ENCODE results near the gene CBFA2T2.
"Not testable (repeated sequence)": the region's sequence is repeated elsewhere in the genome, so short reads cannot be mapped to it uniquely, and the experiment has no call there.

The CBFA2T2 gene

DNA sequence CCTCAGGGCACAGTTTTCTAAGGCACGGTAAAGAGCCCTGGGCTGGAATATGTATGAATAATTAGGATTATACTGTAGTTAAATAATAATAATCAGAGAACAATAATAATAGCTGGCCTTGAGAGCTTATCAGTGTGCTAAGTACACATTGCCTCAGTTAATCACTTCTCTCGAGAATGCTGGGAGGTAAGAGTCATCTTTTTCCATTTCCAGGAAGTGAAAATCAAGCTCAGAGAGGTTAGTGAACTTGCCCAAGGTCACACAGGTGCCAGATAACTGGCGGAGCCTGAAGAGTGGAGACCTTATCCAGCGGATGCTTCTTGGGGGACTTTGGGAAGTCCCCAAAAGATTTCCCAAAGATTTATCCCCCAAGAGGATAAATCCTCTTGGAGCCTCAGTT lies 19.4 kb upstream of the CBFA2T2 start:
- no peak for DNase-seq (ENCODE audit: low read depth in 1 of 2, low spot score in 1 of 2)

DNA sequence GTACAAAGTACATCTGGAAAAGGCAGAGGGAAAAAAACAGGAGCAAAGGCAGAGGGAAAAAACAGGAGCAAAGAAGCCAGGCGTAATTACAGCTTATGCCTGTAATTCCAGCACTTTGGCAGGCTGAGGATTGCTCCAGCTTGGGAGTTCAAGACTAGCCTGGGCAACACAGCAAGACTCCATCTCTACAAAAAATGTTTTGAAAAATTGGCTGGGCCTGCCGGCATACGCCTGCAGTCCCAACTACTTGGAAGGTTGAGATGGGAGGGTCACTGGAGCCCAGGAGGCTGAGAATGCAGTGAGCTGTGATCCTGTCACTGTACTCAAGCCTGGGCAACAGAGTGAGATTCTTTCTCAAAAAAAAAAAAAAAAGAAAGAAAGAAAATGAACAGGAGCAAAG lies 19.0 kb upstream of the CBFA2T2 start:
- no peak for DNase-seq (ENCODE audit: low read depth in 1 of 2, low spot score in 1 of 2)

GRCh38 chr20:33472868-33473435 lies 16.9 kb upstream of the CBFA2T2 start:
- DNase-seq (ENCODE audit: low read depth in 1 of 2, low spot score in 1 of 2): no peak

GRCh38 chr20:33474097-33474873 lies 15.6 kb upstream of the CBFA2T2 start:
- DNase-seq (ENCODE audit: low read depth in 1 of 2, low spot score in 1 of 2): no peak

DNA sequence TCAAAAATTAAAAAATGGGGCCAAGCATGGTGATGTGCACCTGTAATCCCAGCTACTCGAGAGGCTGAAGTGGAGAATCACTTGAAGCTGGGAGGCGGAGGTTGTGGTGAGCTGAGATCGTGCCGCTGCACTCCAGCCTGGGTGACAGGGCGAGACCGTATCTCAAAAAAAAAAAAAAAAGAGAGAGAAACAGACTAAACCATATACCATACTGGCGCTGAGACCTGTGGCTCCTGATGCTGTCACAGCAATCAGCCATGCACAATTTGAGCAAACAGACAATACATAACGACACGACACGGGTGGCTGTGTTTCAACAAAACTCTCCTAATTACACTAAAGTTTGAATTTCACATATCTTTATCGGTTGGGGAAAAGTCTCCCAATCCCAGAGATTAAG lies 14.9 kb upstream of the CBFA2T2 start:
- no peak for DNase-seq (ENCODE audit: low read depth in 1 of 2, low spot score in 1 of 2)

DNA sequence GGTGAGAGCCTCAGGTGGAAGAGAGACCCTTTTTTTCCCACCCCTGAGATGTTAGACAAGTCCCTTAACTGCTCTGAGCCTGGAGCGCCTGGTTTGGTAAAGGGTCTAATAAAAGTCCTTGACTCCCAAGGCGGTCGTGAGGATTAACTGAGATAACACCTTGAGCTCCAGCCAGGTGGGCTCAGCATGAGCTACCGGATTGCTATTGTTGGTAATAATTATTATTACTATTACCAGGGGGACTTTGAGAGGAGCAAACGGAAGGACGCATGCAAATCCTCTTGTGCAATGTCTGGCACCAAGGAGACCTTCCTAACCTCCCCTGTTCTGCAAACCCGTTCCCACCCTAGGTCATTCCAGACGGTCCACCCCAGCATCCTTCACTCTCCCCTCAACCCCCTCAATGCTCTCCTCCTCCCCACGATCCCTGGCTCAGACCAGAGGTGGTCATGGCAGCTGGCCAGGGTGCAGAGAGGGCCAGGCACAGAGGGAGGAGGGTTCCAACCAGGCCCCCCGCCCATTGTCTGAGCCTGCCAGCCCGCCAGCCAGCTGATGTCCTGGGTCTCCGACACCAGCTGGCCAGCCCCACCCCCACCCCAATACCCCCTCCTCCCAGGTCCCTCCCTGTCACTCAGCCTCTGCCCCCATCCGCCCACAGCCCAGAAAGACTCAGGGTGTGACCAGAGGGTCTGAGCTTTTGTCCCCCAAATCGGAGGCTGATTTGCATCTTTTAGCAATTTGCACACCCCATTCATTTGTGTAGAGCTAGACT lies 14.3 kb upstream of the CBFA2T2 start:
- no peak for DNase-seq (ENCODE audit: low read depth in 1 of 2, low spot score in 1 of 2)

DNA sequence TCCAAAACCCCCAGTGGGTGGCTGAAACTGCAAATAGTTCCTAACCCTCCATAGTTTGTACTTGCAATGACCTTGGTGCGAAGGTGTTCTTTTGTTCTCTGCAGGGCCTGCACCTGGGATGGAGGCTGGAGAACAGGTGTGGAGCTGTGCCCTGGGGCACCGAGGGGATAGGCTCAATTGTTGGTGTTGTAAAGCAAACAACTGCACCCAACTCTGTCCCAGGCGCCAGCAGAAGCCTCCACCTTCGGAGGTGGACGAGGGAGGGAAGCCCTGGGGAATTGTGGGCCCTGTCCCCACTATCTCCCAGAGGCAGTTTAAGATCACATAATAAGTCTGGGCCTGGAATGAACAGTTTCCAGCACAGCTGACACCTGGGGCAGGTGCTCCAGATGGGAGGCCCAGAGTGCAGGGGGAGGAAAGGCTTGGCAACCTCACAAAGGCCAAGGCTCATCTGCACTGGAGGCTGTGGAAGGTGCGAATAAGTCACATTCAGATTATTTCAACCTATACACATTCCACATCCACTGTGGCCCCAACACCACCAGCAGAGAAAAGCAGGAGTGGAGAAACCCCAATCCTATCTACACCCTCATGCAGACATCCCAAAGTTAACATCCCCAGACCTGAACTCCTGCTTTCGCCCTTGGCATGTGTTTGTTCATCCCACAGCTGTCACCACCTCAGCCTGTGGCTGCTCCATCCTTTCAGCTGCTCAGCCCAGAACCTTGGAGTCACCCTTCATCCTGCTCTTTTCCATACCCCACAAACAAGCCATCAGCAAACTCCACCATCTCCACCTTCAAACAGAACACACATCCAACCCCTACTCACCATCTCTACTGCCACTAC lies 12.3 kb upstream of the CBFA2T2 start:
- DNase-seq (ENCODE audit: low read depth in 1 of 2, low spot score in 1 of 2): no peak

DNA sequence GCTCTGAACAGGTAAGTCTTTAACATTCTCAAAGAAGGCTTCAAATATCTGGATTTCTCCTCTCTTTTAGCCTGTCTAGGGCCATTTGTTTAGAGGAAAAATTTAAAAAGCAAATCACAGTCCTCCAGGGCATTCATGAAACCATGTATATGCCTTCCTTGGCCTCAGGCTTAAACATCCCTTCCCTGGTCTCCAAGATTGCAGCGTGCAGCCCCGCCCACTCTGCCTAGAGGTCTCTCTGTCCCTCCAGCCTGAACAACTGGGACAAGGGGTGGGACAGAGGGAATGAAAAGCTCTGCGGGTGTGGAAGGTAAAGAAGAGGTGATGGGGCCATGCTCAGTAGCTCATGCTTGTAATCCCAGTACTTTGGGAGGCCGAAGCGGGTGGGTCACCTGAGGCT lies 9.8 kb upstream of the CBFA2T2 start:
- no peak for DNase-seq (ENCODE audit: low read depth in 1 of 2, low spot score in 1 of 2)

GRCh38 chr20:33481431-33481941 lies 8.4 kb upstream of the CBFA2T2 start:
- DNase-seq (ENCODE audit: low read depth in 1 of 2, low spot score in 1 of 2): no peak

GRCh38 chr20:33482581-33482980 lies 7.3 kb upstream of the CBFA2T2 start:
- DNase-seq (ENCODE audit: low read depth in 1 of 2, low spot score in 1 of 2): no peak

GRCh38 chr20:33483186-33483585 lies 6.7 kb upstream of the CBFA2T2 start:
- DNase-seq (ENCODE audit: low read depth in 1 of 2, low spot score in 1 of 2): not testable (repeated sequence)

- no peak for DNase-seq (ENCODE audit: low read depth in 1 of 2, low spot score in 1 of 2)
These were observed 1.7 kb upstream of the CBFA2T2 start for GRCh38 chr20:33488201-33488600.

- not testable (repeated sequence) for DNase-seq (ENCODE audit: low read depth in 1 of 2, low spot score in 1 of 2)
These were observed 1.0 kb upstream of the CBFA2T2 start for GRCh38 chr20:33488661-33489494.

DNA sequence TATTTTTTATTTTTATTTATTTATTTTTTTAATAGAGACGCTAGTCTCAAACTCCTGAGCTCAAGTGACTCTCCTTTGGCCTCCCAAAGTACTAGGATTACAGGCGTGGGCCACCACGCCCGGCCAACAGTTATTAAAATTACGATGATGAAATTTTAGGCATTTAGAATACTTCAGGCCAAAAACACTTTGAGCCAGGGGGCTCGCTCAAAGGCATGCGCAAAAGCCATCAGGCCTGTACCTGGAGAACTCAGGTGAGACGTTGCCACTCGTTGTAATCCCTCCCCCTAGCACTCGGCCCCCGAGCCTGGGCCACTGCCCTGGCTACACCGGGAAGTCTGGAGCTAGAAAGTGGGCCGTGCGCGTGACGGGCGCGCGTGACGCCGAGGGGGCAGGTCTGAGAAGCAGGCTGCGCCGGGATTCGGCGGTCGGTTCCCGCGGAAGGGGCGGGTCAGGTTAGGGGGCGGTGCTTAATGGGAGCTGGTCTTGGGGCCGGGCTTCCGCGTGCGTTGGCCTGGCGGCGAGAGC lies 337 bp upstream of the CBFA2T2 start:
- peak; percentile 97 to 98 for DNase-seq (ENCODE audit: low read depth in 1 of 2, low spot score in 1 of 2)

DNA sequence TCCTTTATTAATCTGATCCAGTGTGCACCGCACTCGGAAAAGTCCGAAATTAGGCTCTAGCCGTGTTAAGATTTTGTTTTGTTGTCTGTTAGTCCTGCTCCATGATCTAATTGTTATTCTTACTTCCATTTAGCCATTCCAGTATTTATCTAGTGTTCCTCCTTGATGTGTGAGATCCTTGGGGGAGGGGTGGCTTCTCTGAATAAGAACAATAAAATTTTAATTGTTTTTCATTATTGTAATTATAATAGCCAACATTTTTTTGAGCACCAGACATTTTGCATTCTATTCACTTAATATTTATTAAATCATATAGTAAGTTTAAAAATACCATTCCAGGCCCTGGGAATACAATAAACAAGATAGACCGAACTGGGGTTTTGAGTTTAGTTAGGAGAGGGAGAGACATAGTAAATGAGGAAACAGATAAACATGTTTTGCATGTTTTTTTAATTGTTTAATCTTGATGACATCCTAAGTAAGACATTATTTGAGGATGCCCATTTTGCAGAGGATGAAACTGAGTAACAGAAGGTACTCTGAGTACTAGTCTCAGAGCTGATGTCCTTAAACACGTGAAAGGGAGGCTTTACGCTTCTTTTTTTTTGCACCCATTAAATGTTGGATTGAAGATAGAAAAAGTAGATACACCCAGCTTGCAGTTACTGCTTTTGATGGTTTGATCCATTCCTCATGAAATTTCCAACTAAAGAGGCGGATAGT lies 1.2 kb downstream of the CBFA2T2 start:
- DNase-seq (ENCODE audit: low read depth in 1 of 2, low spot score in 1 of 2): no peak

DNA sequence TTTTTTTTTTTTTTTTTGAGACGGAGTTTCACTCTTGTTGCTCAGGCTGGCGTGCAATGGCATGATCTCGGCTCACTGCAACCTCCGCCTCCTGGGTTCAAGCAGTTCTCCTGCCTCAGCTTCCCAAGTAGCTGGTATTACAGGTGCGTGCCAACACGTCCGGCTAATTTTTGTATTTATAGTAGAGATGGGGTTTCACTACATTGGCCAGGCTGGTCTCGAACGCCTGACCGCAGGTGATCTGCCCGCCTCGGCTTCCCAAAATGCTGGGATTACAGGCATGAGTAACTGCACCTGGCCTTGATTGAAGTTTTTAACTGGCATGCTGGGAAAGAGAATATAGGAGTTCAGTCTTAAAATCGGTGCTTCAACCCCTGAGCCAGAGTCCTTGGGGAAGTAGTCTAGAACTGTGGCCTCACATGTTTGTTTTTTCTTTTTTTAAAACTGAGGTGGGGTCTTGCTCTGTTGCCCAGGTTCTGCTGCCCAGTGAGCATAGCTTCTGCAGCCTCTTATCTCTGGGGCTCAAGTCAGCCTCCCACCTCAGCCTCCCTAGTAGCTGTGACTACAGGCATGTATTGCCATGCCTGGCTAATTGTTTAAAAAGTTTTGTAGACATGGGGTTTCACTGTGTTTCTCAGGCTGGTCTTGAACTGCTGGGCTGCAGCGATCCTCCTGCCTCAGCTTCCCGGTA lies 3.3 kb downstream of the CBFA2T2 start:
- DNase-seq (ENCODE audit: low read depth in 1 of 2, low spot score in 1 of 2): no peak

DNA sequence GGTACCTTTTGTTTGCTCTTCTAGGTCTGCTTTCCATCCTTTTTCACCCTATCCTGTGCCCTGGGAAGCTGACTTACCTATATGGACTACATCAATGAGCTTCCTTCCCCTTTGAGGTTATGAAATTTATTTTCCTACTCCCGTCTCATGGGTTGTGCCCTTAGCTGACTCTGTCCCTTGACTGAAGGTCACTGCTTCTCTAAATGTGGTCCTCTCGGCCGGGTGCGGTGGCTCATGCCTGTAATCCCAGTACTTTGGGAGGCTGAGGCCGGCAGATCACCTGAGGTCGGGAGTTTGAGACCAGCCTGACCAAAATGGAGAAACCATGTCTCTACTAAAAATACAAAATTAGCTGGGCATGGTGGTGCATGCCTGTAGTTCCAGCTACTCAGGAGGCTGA lies 6.9 kb downstream of the CBFA2T2 start:
- DNase-seq (ENCODE audit: low read depth in 1 of 2, low spot score in 1 of 2): not testable (repeated sequence)

DNA sequence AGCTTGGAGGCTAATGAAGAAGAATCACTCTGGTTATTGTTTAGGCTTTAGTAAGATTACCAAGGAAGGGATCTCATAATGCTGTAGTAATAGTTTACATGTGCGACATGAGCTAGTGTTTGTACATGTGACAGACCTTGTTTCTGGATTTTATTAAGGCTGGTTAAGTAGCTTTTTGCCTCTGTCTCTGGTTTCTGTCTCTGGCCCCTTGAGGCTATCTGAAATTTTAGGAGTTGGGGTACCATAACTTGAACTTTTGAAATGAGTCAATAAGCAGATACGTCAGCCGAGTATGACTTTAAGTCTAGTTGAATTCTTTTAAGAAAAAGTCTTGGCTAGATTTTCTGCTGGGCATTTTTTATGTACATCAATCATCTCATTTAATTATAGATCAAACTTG lies 9.5 kb downstream of the CBFA2T2 start:
- DNase-seq (ENCODE audit: low read depth in 1 of 2, low spot score in 1 of 2): no peak

DNA sequence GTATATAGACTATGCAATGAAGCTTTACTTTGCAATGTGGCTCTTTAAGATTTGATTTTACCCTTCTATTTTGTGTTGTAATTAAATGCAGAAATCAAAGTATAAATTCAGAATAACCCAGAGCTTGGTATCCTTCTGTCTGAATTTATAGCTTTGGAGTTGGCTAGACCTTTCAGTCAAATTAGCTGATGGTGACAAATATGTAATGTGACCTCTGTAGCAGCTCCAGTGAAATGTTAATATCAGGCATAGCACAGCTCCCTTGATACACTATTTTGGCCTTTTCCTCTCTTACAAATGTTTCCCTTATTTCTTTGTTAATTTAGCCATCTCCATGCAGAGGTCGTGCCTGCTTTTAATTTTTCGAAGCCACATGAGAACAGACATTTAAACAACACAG lies 11.1 kb downstream of the CBFA2T2 start:
- no peak for DNase-seq (ENCODE audit: low read depth in 1 of 2, low spot score in 1 of 2)

Measured in activated CD4-positive, alpha-beta T cell treated with anti-CD3 and anti-CD28 coated beads, Interleukin-2, amount 50 U/mL, for 24 hours (primary cell).